GM19193 (cell line): ENCODE results near the gene PAFAH2.

Experiments
- POLR2A ChIP-seq: IDR thresholded peaks from 4 replicates; pipeline ENCODE4 v1.6.1; 2011; ENCODE audit not compliant: insufficient read depth, insufficient read length; ENCODE audit errors: extremely low read depth

PAFAH2 gene

GRCh38 chr1:25945761-25946160 is 52.1 kb downstream of the PAFAH2 start:
- TF ChIP-seq POLR2A = no peak

- no peak for TF ChIP-seq POLR2A
Observed at GRCh38 chr1:25944986-25945385, 52.9 kb downstream of the PAFAH2 start.

- TF ChIP-seq POLR2A = no peak
Observed at GRCh38 chr1:25936947-25937346, 60.9 kb downstream of the PAFAH2 start.

- no peak for TF ChIP-seq POLR2A
Observed at GRCh38 chr1:25933479-25934365, 64.1 kb downstream of the PAFAH2 start.

- no peak for TF ChIP-seq POLR2A
Observed at GRCh38 chr1:25932321-25932720, 65.5 kb downstream of the PAFAH2 start.

GRCh38 chr1:25929016-25929415 is 68.8 kb downstream of the PAFAH2 start:
- no peak for TF ChIP-seq POLR2A

GRCh38 chr1:25927521-25928265 is 70.2 kb downstream of the PAFAH2 start:
- TF ChIP-seq POLR2A = no peak

- TF ChIP-seq POLR2A = no peak
Observed at GRCh38 chr1:25926731-25927496, 70.9 kb downstream of the PAFAH2 start.

- TF ChIP-seq POLR2A = no peak
Observed at GRCh38 chr1:25924454-25924853, 73.4 kb downstream of the PAFAH2 start.

GRCh38 chr1:25922971-25923552 is 74.8 kb downstream of the PAFAH2 start:
- TF ChIP-seq POLR2A = no peak

- no peak for TF ChIP-seq POLR2A
Observed at GRCh38 chr1:25922056-25922970, 75.5 kb downstream of the PAFAH2 start.

- TF ChIP-seq POLR2A = no peak
Observed at GRCh38 chr1:25918615-25919014, 79.2 kb downstream of the PAFAH2 start.

GRCh38 chr1:25917996-25918395 is 79.9 kb downstream of the PAFAH2 start:
- no peak for TF ChIP-seq POLR2A

- no peak for TF ChIP-seq POLR2A
Observed at GRCh38 chr1:25916460-25916859, 81.4 kb downstream of the PAFAH2 start.
